ENCODE measurements around the gene EPHB2. TPM values are rescaled to one million over a fixed set of nuclear protein-coding genes. Genes with fewer than 3 reads are reported as not detected.

EPHB2 gene
- total RNA-seq, 4 donors from 2014 or later = 0.32 to 4.0 (median 1.7) TPM

DNA sequence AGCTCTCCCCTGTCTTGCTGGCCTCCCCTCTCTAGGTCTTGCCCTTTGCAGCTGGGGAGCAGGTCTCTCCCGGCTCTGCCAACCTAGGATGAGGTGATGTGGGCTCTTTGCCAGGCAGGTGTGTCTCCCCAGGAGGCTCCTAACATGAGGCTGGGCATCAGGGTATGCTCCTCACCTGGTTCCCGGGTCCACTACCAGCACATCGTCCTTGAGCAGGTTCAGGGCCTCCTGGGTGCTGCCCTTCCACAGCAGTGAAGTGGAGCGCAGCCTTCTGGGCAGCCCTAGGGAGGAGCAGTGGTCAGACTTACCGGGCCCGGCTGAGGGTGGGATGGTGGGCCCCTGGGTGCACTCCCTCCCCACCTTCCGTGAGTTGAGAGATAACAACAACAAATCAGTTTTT, 244.5 kb downstream of the EPHB2 start:
- 87% methylated on average over 4 of the region's 7 CpGs for WGBS

DNA sequence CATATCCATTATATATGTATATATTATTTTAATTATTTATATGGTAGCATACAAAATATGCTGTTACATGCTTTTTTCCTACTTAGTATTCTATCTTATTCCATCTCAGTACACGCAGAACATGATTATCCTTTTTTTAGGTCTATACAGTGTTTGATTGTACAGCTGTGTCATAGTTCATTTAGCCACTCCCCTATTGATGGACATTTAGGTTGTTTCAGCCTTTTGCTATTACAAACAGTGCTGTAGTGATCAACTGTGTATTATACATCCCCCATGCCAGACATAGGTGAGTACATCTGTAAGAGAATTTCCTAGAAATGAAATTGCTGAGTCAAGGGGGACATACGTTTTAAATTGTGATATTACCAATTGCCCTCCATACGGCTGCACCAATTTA, 246.4 kb downstream of the EPHB2 start:
- Histone ChIP-seq H3K27ac (no peak overlapping the region), H3K27me3 (peaks cover 52% of the 10 kb centered on the region), H3K9me3 (no peaks in the 10 kb centered on the region), H3K36me3 (no peaks in the 10 kb centered on the region), H3K4me3 (no peak overlapping the region), H3K4me1 (peaks cover 12% of the 10 kb centered on the region)
- WGBS = 51% methylated on average over 3 of the region's 3 CpGs
- TF ChIP-seq EP300 (IDR thresholded peaks at IDR 0.05) (no peak), POLR2A (IDR thresholded peaks at IDR 0.05) (no peak), POLR2AphosphoS5 (IDR thresholded peaks at IDR 0.05) (no peak)
- TF ChIP-seq, protein P1, sequence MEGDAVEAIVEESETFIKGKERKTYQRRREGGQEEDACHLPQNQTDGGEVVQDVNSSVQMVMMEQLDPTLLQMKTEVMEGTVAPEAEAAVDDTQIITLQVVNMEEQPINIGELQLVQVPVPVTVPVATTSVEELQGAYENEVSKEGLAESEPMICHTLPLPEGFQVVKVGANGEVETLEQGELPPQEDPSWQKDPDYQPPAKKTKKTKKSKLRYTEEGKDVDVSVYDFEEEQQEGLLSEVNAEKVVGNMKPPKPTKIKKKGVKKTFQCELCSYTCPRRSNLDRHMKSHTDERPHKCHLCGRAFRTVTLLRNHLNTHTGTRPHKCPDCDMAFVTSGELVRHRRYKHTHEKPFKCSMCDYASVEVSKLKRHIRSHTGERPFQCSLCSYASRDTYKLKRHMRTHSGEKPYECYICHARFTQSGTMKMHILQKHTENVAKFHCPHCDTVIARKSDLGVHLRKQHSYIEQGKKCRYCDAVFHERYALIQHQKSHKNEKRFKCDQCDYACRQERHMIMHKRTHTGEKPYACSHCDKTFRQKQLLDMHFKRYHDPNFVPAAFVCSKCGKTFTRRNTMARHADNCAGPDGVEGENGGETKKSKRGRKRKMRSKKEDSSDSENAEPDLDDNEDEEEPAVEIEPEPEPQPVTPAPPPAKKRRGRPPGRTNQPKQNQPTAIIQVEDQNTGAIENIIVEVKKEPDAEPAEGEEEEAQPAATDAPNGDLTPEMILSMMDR (IDR thresholded peaks at IDR 0.05) = no peak
- DNase-seq (ENCODE audit: low spot score in 2 of 2) = no peak

More for the DNA sequence above, 244.5 kb downstream of the EPHB2 start:
- no peak for DNase-seq (ENCODE audit: low spot score in 2 of 2)
- Histone ChIP-seq H3K27me3 (peaks cover 65% of the 10 kb centered on the region), H3K9me3 (no peaks in the 10 kb centered on the region), H3K36me3 (no peaks in the 10 kb centered on the region), H3K27ac (no peak overlapping the region), H3K4me3 (no peak overlapping the region), H3K4me1 (peaks cover 12% of the 10 kb centered on the region)
- TF ChIP-seq POLR2A (IDR thresholded peaks at IDR 0.05) (no peak), POLR2AphosphoS5 (IDR thresholded peaks at IDR 0.05) (no peak), EP300 (IDR thresholded peaks at IDR 0.05) (no peak)
- TF ChIP-seq, protein P1 (IDR thresholded peaks at IDR 0.05) = no peak

DNA sequence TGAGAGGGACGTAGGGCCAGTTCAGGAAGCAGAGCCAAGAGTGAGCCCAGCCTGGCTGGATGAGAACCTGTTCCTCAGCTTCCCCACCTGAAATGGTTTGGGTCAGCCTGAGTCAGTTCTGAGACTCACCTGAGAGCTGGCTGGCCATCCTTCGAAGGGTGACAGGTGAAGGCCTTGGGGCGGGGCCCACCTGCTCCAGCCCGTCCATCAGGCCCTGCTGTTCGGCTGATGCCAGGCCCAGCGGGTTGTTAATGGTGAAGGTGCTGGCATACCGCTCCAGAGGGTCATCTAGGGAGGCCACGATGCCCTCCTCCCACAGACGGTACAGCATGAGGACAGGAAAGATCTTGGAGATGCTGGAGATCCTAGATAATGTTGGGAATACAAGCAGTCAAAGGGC, 247.9 kb downstream of the EPHB2 start:
- Histone ChIP-seq H3K4me3 (no peak overlapping the region), H3K9me3 (no peaks in the 10 kb centered on the region), H3K36me3 (no peaks in the 10 kb centered on the region), H3K27ac (no peak overlapping the region), H3K27me3 (peaks cover 37% of the 10 kb centered on the region), H3K4me1 (peaks cover 3% of the 10 kb centered on the region)
- WGBS = 94% methylated on average over 9 of the region's 9 CpGs
- no peak for DNase-seq (ENCODE audit: low spot score in 2 of 2)
- TF ChIP-seq EP300 (IDR thresholded peaks at IDR 0.05) (no peak), POLR2AphosphoS5 (IDR thresholded peaks at IDR 0.05) (no peak), POLR2A (IDR thresholded peaks at IDR 0.05) (no peak)
- TF ChIP-seq, protein P1 (IDR thresholded peaks at IDR 0.05) = no peak

DNA sequence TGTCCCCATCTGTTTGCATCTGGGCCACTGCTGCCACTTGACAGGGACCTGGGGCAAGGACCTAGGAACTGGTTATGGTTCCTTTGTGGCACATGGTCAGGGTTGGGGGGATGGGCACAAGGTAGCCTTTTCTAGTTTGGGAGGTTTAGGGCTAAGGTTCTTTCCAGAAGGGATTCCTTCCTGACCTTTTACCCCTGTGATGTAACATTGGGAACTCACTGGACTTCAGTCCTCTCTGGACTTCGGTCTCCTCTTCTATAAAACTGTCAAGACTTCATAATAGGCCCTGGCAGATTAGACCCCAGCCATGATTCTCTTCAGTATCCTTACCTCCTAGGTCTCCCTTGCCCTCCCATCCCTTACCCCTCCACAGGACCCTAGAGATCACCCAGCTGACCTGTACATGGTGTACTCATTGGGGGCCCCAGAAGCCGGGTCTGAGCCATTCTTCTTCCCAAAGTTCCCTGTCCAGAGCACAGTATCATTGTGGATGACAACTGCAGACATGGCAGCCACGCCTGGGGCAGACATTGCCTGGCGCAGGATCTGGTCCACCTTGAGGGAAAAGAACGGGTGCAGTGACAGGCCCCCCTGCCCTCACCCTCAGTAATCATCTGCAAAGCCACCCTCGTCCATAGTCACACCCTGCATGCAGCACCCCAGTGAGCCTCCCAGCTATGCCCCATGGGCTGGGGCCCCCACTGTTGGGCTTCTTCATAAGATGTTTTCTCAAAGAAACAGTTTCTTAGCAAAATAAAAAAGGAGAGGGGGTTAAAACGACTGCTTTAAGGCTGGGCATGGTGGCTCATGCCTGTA, 249.1 kb downstream of the EPHB2 start:
- Histone ChIP-seq H3K27me3 (peaks cover 25% of the 10 kb centered on the region), H3K4me3 (no peak overlapping the region), H3K36me3 (no peaks in the 10 kb centered on the region), H3K9me3 (no peaks in the 10 kb centered on the region), H3K4me1 (no peaks in the 10 kb centered on the region), H3K27ac (no peak overlapping the region)
- DNase-seq (ENCODE audit: low spot score in 2 of 2) = no peak
- WGBS = 81% methylated on average over 6 of the region's 7 CpGs
- no peak for TF ChIP-seq POLR2A (IDR thresholded peaks at IDR 0.05)
- TF ChIP-seq, protein P1 (IDR thresholded peaks at IDR 0.05) = no peak
- TF ChIP-seq POLR2AphosphoS5 (IDR thresholded peaks at IDR 0.05) = no peak
- no peak for TF ChIP-seq EP300 (IDR thresholded peaks at IDR 0.05)

DNA sequence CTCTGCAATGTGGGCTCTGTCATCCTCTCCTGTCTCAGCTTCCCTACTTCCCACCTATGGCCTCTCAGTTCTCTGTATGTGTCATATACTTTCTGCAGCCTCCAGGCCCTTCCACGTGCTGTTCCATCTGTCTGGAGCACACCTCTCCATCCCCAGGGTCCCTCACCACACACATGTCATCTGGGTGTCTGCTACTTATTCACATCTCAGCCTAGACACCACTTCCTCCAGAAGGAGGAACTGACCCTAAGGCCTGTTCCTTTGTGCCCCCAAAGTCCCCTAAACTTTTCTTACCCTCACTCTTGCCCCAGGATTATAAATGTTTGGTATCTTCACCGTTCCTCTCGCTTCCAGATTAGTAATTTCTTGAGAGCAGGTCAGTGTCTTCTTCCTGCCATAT, 251.9 kb downstream of the EPHB2 start:
- Histone ChIP-seq H3K27me3 (peaks cover 26% of the 10 kb centered on the region), H3K36me3 (no peaks in the 10 kb centered on the region), H3K27ac (no peak overlapping the region), H3K9me3 (no peaks in the 10 kb centered on the region), H3K4me1 (no peaks in the 10 kb centered on the region), H3K4me3 (no peak overlapping the region)
- WGBS = 82% methylated on average over 3 of the region's 3 CpGs
- DNase-seq (ENCODE audit: low spot score in 2 of 2) = no peak
- TF ChIP-seq EP300 (IDR thresholded peaks at IDR 0.05) = no peak
- no peak for TF ChIP-seq POLR2AphosphoS5 (IDR thresholded peaks at IDR 0.05)
- no peak for TF ChIP-seq POLR2A (IDR thresholded peaks at IDR 0.05)
- TF ChIP-seq, protein P1 (IDR thresholded peaks at IDR 0.05) = no peak

Data from suprapubic skin (tissue), 4 donors.